ENCODE data around the gene JAG1. TPM values are rescaled to one million over a fixed set of nuclear protein-coding genes. Genes with fewer than 3 reads are reported as not detected.

Gene JAG1
- total and polyA plus RNA-seq, 2 donors from 2014 or later: 18.0 to 132 TPM

DNA sequence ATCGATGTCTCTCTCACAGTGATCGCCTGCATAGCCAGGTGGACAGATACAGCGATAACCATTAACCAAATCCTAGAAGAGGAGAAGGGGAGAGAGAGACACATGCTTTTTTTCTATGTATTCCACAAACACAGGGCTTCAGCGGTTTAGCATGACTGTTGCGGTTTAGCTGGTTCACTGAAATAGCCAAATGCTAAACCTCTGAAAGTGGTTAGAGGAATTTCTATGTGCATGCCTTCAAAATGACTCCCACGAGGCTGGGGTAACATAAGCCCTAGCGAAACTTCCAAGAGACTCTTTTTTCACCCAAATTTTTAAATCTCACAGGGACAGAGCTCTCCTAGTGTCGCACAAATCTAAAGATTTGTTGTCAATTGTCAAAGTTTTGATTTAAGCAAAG lies 25.1 kb downstream of the JAG1 start:
- no peaks in the 10 kb centered on the region for H3K9me3 ChIP-seq (ENCODE audit: control insufficient read depth in 2 of 3, insufficient read depth in 1 of 3, low read length in 3 of 3)
- no peak overlapping the region for H3K9ac ChIP-seq (ENCODE audit: low read length in 3 of 3)
- FAIRE-seq (no peak), DNase-seq (no peak)
- intact Hi-C loops (cut with DNase I): no loop called here
- H3K4me1 ChIP-seq (ENCODE audit: control insufficient read depth in 2 of 3, insufficient read depth in 2 of 3, low read depth in 1 of 3, low read length in 3 of 3): peaks cover 0 to 3% (median 2%) of the 10 kb centered on the region in 3 donors
- H3K27ac ChIP-seq (ENCODE audit: low read depth in 2 of 2, low read length in 2 of 2): no peak overlapping the region
- H3K4me3 ChIP-seq (ENCODE audit: low read length in 3 of 3): no peak overlapping the region
- no peaks in the 10 kb centered on the region for H3K27me3 ChIP-seq (ENCODE audit: control insufficient read depth, insufficient read depth, low read length)
- TF ChIP-seq, protein P1, sequence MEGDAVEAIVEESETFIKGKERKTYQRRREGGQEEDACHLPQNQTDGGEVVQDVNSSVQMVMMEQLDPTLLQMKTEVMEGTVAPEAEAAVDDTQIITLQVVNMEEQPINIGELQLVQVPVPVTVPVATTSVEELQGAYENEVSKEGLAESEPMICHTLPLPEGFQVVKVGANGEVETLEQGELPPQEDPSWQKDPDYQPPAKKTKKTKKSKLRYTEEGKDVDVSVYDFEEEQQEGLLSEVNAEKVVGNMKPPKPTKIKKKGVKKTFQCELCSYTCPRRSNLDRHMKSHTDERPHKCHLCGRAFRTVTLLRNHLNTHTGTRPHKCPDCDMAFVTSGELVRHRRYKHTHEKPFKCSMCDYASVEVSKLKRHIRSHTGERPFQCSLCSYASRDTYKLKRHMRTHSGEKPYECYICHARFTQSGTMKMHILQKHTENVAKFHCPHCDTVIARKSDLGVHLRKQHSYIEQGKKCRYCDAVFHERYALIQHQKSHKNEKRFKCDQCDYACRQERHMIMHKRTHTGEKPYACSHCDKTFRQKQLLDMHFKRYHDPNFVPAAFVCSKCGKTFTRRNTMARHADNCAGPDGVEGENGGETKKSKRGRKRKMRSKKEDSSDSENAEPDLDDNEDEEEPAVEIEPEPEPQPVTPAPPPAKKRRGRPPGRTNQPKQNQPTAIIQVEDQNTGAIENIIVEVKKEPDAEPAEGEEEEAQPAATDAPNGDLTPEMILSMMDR (IDR thresholded peaks at IDR 0.05; ENCODE audit: borderline replicate concordance, extremely low read depth, insufficient read depth): no peak
- H3K36me3 ChIP-seq (ENCODE audit: control insufficient read depth in 2 of 3, insufficient read depth in 3 of 3, low read length in 3 of 3): peaks cover 14 to 79% (median 31%) of the 10 kb centered on the region in 3 donors

DNA sequence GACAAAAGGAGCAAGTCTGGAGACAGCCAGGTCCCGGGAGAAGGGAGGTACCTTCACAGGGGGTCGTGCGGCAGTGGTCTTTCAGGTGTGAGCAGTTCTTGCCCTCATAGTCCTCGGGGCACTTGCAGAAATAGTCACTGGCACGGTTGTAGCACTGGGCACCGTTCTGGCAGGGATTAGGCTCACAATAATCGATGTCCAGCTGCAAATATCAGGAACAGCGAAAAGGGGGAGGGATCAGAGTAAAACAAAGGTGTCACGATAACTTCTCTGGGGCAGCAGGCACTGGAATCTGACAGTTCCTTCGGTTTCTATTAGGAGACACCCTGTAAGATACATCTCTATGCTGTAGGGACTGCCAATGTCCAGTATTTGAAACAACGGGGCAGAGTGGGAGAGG lies 25.9 kb downstream of the JAG1 start:
- no peaks in the 10 kb centered on the region for H3K27me3 ChIP-seq (ENCODE audit: control insufficient read depth, insufficient read depth, low read length)
- no peak for FAIRE-seq

DNA sequence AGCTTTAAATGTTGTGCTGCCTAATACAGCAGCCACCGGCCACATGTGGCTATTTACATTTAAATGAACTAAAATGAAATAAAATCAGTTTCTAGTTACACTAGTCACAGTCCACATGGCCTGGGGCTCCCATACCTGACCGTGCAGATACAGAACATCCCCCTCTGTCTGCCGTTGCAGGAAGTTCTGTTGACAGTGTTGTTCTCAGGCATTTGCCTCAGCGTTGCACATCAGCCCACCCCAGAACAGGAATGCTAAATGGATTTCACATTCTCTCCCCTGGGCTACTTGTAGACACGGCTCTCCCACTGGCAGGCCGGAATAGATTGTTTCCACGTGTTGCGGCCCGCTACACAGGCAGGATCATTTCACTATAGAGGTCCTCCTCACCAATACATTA lies 26.3 kb downstream of the JAG1 start:
- TF ChIP-seq, protein P1 (IDR thresholded peaks at IDR 0.05; ENCODE audit: borderline replicate concordance, extremely low read depth, insufficient read depth): no peak
- Histone ChIP-seq H3K4me1 (ENCODE audit: control insufficient read depth in 2 of 3, insufficient read depth in 2 of 3, low read depth in 1 of 3, low read length in 3 of 3) (peaks cover 0 to 3% (median 2%) of the 10 kb centered on the region in 3 donors), H3K4me3 (ENCODE audit: low read length in 3 of 3) (no peak overlapping the region), H3K27me3 (ENCODE audit: control insufficient read depth, insufficient read depth, low read length) (no peaks in the 10 kb centered on the region), H3K27ac (ENCODE audit: low read depth in 2 of 2, low read length in 2 of 2) (no peak overlapping the region), H3K9ac (ENCODE audit: low read length in 3 of 3) (no peak overlapping the region), H3K36me3 (ENCODE audit: control insufficient read depth in 2 of 3, insufficient read depth in 3 of 3, low read length in 3 of 3) (peaks cover 16 to 90% (median 42%) of the 10 kb centered on the region in 3 donors), H3K9me3 (ENCODE audit: control insufficient read depth in 2 of 3, insufficient read depth in 1 of 3, low read length in 3 of 3) (no peaks in the 10 kb centered on the region)
- DNase-seq (peak in 1 of 5 donors; percentile 57), FAIRE-seq (no peak)
- intact Hi-C loops (cut with DNase I): no loop called here

More for the DNA sequence above, 25.9 kb downstream of the JAG1 start:
- H3K4me1 ChIP-seq (ENCODE audit: control insufficient read depth in 2 of 3, insufficient read depth in 2 of 3, low read depth in 1 of 3, low read length in 3 of 3): peaks cover 0 to 3% (median 2%) of the 10 kb centered on the region in 3 donors
- H3K4me3 ChIP-seq (ENCODE audit: low read length in 3 of 3): no peak overlapping the region
- intact Hi-C loops (cut with DNase I): no loop called here
- no peak overlapping the region for H3K9ac ChIP-seq (ENCODE audit: low read length in 3 of 3)
- peaks cover 15 to 85% (median 39%) of the 10 kb centered on the region in 3 donors for H3K36me3 ChIP-seq (ENCODE audit: control insufficient read depth in 2 of 3, insufficient read depth in 3 of 3, low read length in 3 of 3)
- H3K27ac ChIP-seq (ENCODE audit: low read depth in 2 of 2, low read length in 2 of 2): no peak overlapping the region
- TF ChIP-seq, protein P1 (IDR thresholded peaks at IDR 0.05; ENCODE audit: borderline replicate concordance, extremely low read depth, insufficient read depth): no peak
- DNase-seq: no peak
- H3K9me3 ChIP-seq (ENCODE audit: control insufficient read depth in 2 of 3, insufficient read depth in 1 of 3, low read length in 3 of 3): no peaks in the 10 kb centered on the region

DNA sequence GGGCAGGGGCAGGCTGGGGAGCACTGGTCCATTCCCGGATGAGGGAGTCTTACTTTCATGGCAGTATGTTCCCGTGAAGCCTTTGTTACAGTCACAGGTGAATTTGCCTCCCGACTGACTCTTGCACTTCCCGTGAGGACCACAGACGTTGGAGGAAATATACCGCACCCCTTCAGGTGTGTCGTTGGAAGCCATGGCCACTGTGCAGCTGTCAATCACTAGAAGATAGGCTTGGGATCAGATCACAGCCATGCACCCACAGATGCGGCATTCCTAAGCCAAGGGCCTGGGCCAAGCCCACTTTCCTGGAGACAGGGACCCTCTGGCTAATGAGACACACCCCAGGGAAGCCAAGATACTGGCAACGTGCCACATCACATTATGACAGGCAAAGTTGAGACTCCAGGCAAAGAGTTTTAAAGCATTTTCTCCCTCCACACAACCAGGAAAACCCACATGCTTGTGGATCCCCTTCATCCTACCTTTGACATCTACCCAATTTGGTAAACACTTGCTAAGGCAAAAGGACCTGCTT lies 26.8 kb downstream of the JAG1 start:
- DNase-seq (no peak), FAIRE-seq (no peak)
- intact Hi-C loops (cut with DNase I): no loop called here
- Histone ChIP-seq H3K4me3 (ENCODE audit: low read length in 3 of 3) (no peak overlapping the region), H3K36me3 (ENCODE audit: control insufficient read depth in 2 of 3, insufficient read depth in 3 of 3, low read length in 3 of 3) (peaks cover 20 to 93% (median 48%) of the 10 kb centered on the region in 3 donors), H3K9ac (ENCODE audit: low read length in 3 of 3) (no peak overlapping the region), H3K27me3 (ENCODE audit: control insufficient read depth, insufficient read depth, low read length) (no peaks in the 10 kb centered on the region), H3K9me3 (ENCODE audit: control insufficient read depth in 2 of 3, insufficient read depth in 1 of 3, low read length in 3 of 3) (no peaks in the 10 kb centered on the region), H3K4me1 (ENCODE audit: control insufficient read depth in 2 of 3, insufficient read depth in 2 of 3, low read depth in 1 of 3, low read length in 3 of 3) (peaks cover 0 to 3% (median 0%) of the 10 kb centered on the region in 3 donors), H3K27ac (ENCODE audit: low read depth in 2 of 2, low read length in 2 of 2) (no peak overlapping the region)
- TF ChIP-seq, protein P1 (IDR thresholded peaks at IDR 0.05; ENCODE audit: borderline replicate concordance, extremely low read depth, insufficient read depth): no peak
